H1 (cell line): ENCODE measurements around the gene PACSIN1. TPM values are rescaled to one million over a fixed set of nuclear protein-coding genes. Genes with fewer than 3 reads are reported as not detected.

Source experiments
- BACH1 ChIP-seq: IDR thresholded peaks from 2 replicates; pipeline ENCODE4 v1.6.1; 2012; ENCODE audit warnings: low read length, improper control_type of control experiment
- CTBP2 ChIP-seq: IDR thresholded peaks from 2 replicates; pipeline ENCODE4 v1.7.0; 2011; ENCODE audit warnings: borderline replicate concordance, mild to moderate bottlenecking, moderate library complexity, mixed read lengths, low read length; ENCODE audit not compliant: insufficient read depth, insufficient read length
- SUZ12 ChIP-seq: fragments of 200-600 bp; sonication (generic); IDR thresholded peaks from 2 replicates; pipeline ENCODE4 v1.6.1; 2012; ENCODE audit warnings: mild to moderate bottlenecking, inconsistent platforms, low read length, moderate library complexity, mixed read lengths
- polyA plus RNA-seq, 7 experiments: library from polyadenylated mRNA; depleted of rRNA in 3 of 7; stranded (reverse) in 5 of 7; unstranded in 2 of 7; fragments of >200 nt in 5 of 7; fragments of 200-250 nt in 2 of 7; gene quantifications; 1 replicate in 5 of 7; 2 replicates in 1 of 7; 4 replicates in 1 of 7; pipeline versions ENCODE4 v1.2.1 to v1.2.3, GENCODE V29; 2011 to 2013; ENCODE audit warnings: missing spikeins in 2 of 7, mixed read lengths in 2 of 7
- total RNA-seq: library from RNA; stranded (reverse); fragmentation: NEBNext Ultra II Directional; extraction: Animal tissue kit (Norgen Biotek cat#: 25700); gene quantifications from 2 replicates; pipeline ENCODE4 v1.2.1, GENCODE V29; 2021

The PACSIN1 gene
- total and polyA plus RNA-seq, 2 of the 8 experiments (the other 6 are each of a cell fraction or from before 2014, with no cell fraction given) = 5.9 to 11.1 TPM

- TF ChIP-seq SUZ12 (no peak), BACH1 (no peak), CTBP2 (no peak)
- TF ChIP-seq, all 59 proteins: peak for 0
Observed at GRCh38 chr6:34549026-34549803, 83.3 kb downstream of the PACSIN1 start (continued).
